Esophagus squamous epithelium (tissue), 5 donors: ENCODE data around the gene PLA2R1. TPM values are rescaled to one million over a fixed set of nuclear protein-coding genes. Genes with fewer than 3 reads are reported as not detected.

Source experiments
- DNase-seq: peaks from one replicate; lab custom pipeline; 2025; lab: John Stamatoyannopoulos, UW
- H3K27ac ChIP-seq, 4 donors: fragments of 200-600 bp; sonication (generic); one replicate each; pipeline ENCODE4 v1.5.1; 2016 to 2019; ENCODE audit warnings: mild to moderate bottlenecking in 1 of 4
- H3K27me3 ChIP-seq, 4 donors: fragments of 200-600 bp; sonication (generic); 1 replicate in 3 of 4; 2 replicates in 1 of 4; pipeline versions ENCODE4 v1.5.1 to v1.6.0; 2017 to 2021; ENCODE audit warnings: antibody characterized with exemption in 1 of 4
- H3K36me3 ChIP-seq, 3 donors: fragments of 200-600 bp; sonication (generic); one replicate each; pipeline ENCODE4 v1.5.1; 2016 to 2019
- H3K4me1 ChIP-seq, 3 donors: fragments of 200-600 bp; sonication (generic); one replicate each; pipeline ENCODE4 v1.5.1; 2017 to 2019
- H3K4me3 ChIP-seq, 4 donors: fragments of 200-600 bp; sonication (generic); 1 replicate in 3 of 4; 2 replicates in 1 of 4; pipeline ENCODE4 v1.5.1; 2016 to 2019; ENCODE audit warnings: mild to moderate bottlenecking in 2 of 4, moderate library complexity in 1 of 4
- H3K9me3 ChIP-seq, 3 donors: fragments of 200-600 bp; sonication (generic); one replicate each; pipeline ENCODE4 v1.5.1; 2016 to 2019
- CTCF ChIP-seq, 6 experiments: fragments of 450-650 bp in 4 of 6; fragments of 200-600 bp in 2 of 6; sonication (generic) in 2 of 6; IDR thresholded peaks; one replicate each; pipeline ENCODE4 v1.5.1; 2016 to 2019; ENCODE audit warnings: antibody characterized with exemption in 6 of 6, mild to moderate bottlenecking in 4 of 6, moderate library complexity in 4 of 6
- POLR2A ChIP-seq, 4 donors: fragments of 450-650 bp; IDR thresholded peaks; one replicate each; pipeline ENCODE4 v1.6.1; 2017; ENCODE audit warnings: antibody characterized with exemption in 4 of 4, mild to moderate bottlenecking in 4 of 4, moderate library complexity in 3 of 4
- WGBS, 2 donors: methylation state at CpG; one replicate each; pipeline ENCODE4 v1.1.5; 2018; 5-methylcytosine and 5-hydroxymethylcytosine counted together
- intact Hi-C: fragments of 100-400 bp; cut with DNase I; formaldehyde crosslinking; loops from one replicate; pipeline ENCODE4 v1.15.0; 2022
- total RNA-seq, 4 donors: library from RNA; depleted of rRNA; stranded (reverse); fragments of >200 nt; gene quantifications; one replicate each; pipeline ENCODE4 v1.1.0, GENCODE V29; 2016
- donor health status: DM: yes; HTN: yes; CAD: no.

PLA2R1 gene
- total RNA-seq, 4 donors from 2014 or later, result 9.2 to 18.9 (median 12.3) TPM

- H3K4me1 ChIP-seq, result peaks cover 3 to 21% (median 7%) of the 10 kb centered on the region in 3 donors
- peak; percentile 32 for DNase-seq
- 21 to 52% methylated on average over 11 to 12 of the region's 74 CpGs for WGBS, 2 donors
- peaks cover 0 to 11% (median 0%) of the 10 kb centered on the region in 4 donors for H3K27me3 ChIP-seq
- H3K27ac ChIP-seq, result peak within 1 kb of the TSS; percentile 64 to 76 (median 70)
- H3K9me3 ChIP-seq, result no peaks in the 10 kb centered on the region
- H3K36me3 ChIP-seq, result no peaks in the 10 kb centered on the region
- intact Hi-C loops, result no loop called here
- peak within 1 kb of the TSS; percentile 42 to 76 (median 56) for H3K4me3 ChIP-seq
- TF ChIP-seq CTCF (IDR thresholded peaks at IDR 0.05) (no peak), POLR2A (IDR thresholded peaks at IDR 0.05) (peak in 1 of 4 donors; percentile 45)
Measured at GRCh38 chr2:159904127-159904958, 158.1 kb downstream of the PLA2R1 start, which contains the start of gene LY75. LY75 (minus strand) TSS chr2:159904756.

GRCh38 chr2:159903443-159904126 lies 158.8 kb downstream of the PLA2R1 start:
- intact Hi-C loops, result no loop called here
- no peak for TF ChIP-seq CTCF (IDR thresholded peaks at IDR 0.05)
- peak in 1 of 4 donors; percentile 26 for TF ChIP-seq POLR2A (IDR thresholded peaks at IDR 0.05)
- WGBS, 2 donors, result 20 to 55% methylated on average over 11 to 15 of the region's 17 CpGs
- Histone ChIP-seq H3K9me3 (no peaks in the 10 kb centered on the region), H3K27me3 (peaks cover 0 to 11% (median 0%) of the 10 kb centered on the region in 4 donors), H3K4me1 (peaks cover 3 to 21% (median 7%) of the 10 kb centered on the region in 3 donors), H3K4me3 (peak overlapping the region; percentile 42 to 76 (median 56)), H3K27ac (peak overlapping the region; percentile 64 to 76 (median 70)), H3K36me3 (no peaks in the 10 kb centered on the region)
- DNase-seq, result no peak

GRCh38 chr2:159902722-159903121 lies 159.7 kb downstream of the PLA2R1 start:
- Histone ChIP-seq H3K4me1 (peaks cover 3 to 21% (median 7%) of the 10 kb centered on the region in 3 donors), H3K9me3 (no peaks in the 10 kb centered on the region), H3K4me3 (no peak overlapping the region), H3K27me3 (peaks cover 0 to 11% (median 0%) of the 10 kb centered on the region in 4 donors), H3K27ac (peak overlapping the region in 1 of 4 donors; percentile 76), H3K36me3 (no peaks in the 10 kb centered on the region)
- no peak for TF ChIP-seq CTCF (IDR thresholded peaks at IDR 0.05)
- no peak for TF ChIP-seq POLR2A (IDR thresholded peaks at IDR 0.05)
- intact Hi-C loops, result no loop called here
- DNase-seq, result no peak
- 56 to 82% methylated on average over 3 to 6 of the region's 6 CpGs for WGBS, 2 donors

- intact Hi-C loops, result no loop called here
- WGBS, 2 donors, result 74% methylated on average over 1 of the region's 1 CpG
- no peak for TF ChIP-seq CTCF (IDR thresholded peaks at IDR 0.05)
- TF ChIP-seq POLR2A (IDR thresholded peaks at IDR 0.05), result no peak
Measured at GRCh38 chr2:159900343-159900742, 162.1 kb downstream of the PLA2R1 start.

More at GRCh38 chr2:159900343-159900742, 162.1 kb downstream of the PLA2R1 start:
- Histone ChIP-seq H3K36me3 (no peaks in the 10 kb centered on the region), H3K9me3 (no peaks in the 10 kb centered on the region), H3K4me3 (no peak overlapping the region), H3K4me1 (peaks cover 3 to 18% (median 7%) of the 10 kb centered on the region in 3 donors), H3K27ac (no peak overlapping the region), H3K27me3 (peaks cover 0 to 11% (median 0%) of the 10 kb centered on the region in 4 donors)
- no peak for DNase-seq
